WTC11 (cell line): Measurements from ENCODE around the gene SNX10. TPM values are rescaled to one million over a fixed set of nuclear protein-coding genes. Genes with fewer than 3 reads are reported as not detected.
A peak's percentile ranks its signal among the peaks of the same experiment; 100 is the strongest.

Source experiments
- ATF1 ChIP-seq: sonication (generic); formaldehyde crosslinking; IDR thresholded peaks from 2 replicates; pipeline ENCODE4 v1.8.1; 2023; ENCODE audit warnings: mild to moderate bottlenecking, moderate library complexity, missing genetic modification reagents
- ATF2 ChIP-seq: sonication (generic); formaldehyde crosslinking; IDR thresholded peaks from 2 replicates; pipeline ENCODE4 v1.8.1; 2022; ENCODE audit warnings: low read depth, missing genetic modification reagents, borderline replicate concordance
- ATF3 ChIP-seq: sonication (generic); formaldehyde crosslinking; conservative IDR thresholded peaks from 2 replicates; pipeline ENCODE4 v1.8.1; 2022; ENCODE audit warnings: mild to moderate bottlenecking, missing genetic modification reagents
- CREM ChIP-seq: sonication (generic); formaldehyde crosslinking; IDR thresholded peaks from 2 replicates; pipeline ENCODE4 v1.8.1; 2022; ENCODE audit warnings: mild to moderate bottlenecking, missing genetic modification reagents, moderate library complexity
- ELF4 ChIP-seq: sonication (generic); formaldehyde crosslinking; IDR thresholded peaks from 2 replicates; pipeline ENCODE4 v1.8.1; 2022; ENCODE audit warnings: low read depth, mild to moderate bottlenecking, moderate library complexity, missing genetic modification reagents
- ESRRA ChIP-seq: sonication (generic); formaldehyde crosslinking; IDR thresholded peaks from 2 replicates; pipeline ENCODE4 v1.8.1; 2022; ENCODE audit warnings: mild to moderate bottlenecking, missing genetic modification reagents, borderline replicate concordance
- FOXJ3 ChIP-seq: sonication (generic); formaldehyde crosslinking; IDR thresholded peaks from 2 replicates; pipeline ENCODE4 v1.9.0; 2021; ENCODE audit warnings: missing genetic modification reagents, mild to moderate bottlenecking, borderline replicate concordance
- FOXK1 ChIP-seq: sonication (generic); formaldehyde crosslinking; IDR thresholded peaks from 2 replicates; pipeline ENCODE4 v1.8.0; 2022; ENCODE audit warnings: mild to moderate bottlenecking, moderate library complexity, missing genetic modification reagents
- IRF2 ChIP-seq: sonication (generic); formaldehyde crosslinking; IDR thresholded peaks from 2 replicates; pipeline ENCODE4 v1.8.0; 2022; ENCODE audit warnings: low read depth, missing genetic modification reagents, borderline replicate concordance
- MYBL2 ChIP-seq: sonication (generic); formaldehyde crosslinking; IDR thresholded peaks from 2 replicates; pipeline ENCODE4 v1.8.1; 2023; ENCODE audit warnings: mild to moderate bottlenecking, moderate library complexity, missing genetic modification reagents
- NFATC4 ChIP-seq: fragments of 250-450 bp; sonication (Bioruptor Pico); IDR thresholded peaks from 2 replicates; pipeline ENCODE4 v1.9.0; 2021; ENCODE audit warnings: mild to moderate bottlenecking
- PRRX2 ChIP-seq: fragments of 250-450 bp; sonication (Bioruptor Pico); IDR thresholded peaks from 2 replicates; pipeline ENCODE4 v1.8.0; 2021; ENCODE audit warnings: mild to moderate bottlenecking
- SMAD3 ChIP-seq: sonication (generic); formaldehyde crosslinking; IDR thresholded peaks from 2 replicates; pipeline ENCODE4 v1.8.0; 2022; ENCODE audit warnings: missing genetic modification reagents, mild to moderate bottlenecking, borderline replicate concordance
- SP1 ChIP-seq: sonication (generic); formaldehyde crosslinking; conservative IDR thresholded peaks from 2 replicates; pipeline ENCODE4 v1.8.1; 2022; ENCODE audit warnings: missing genetic modification reagents
- TEAD1 ChIP-seq: sonication (generic); formaldehyde crosslinking; IDR thresholded peaks from 2 replicates; pipeline ENCODE4 v1.8.0; 2022; ENCODE audit warnings: mild to moderate bottlenecking, missing genetic modification reagents
- ZMAT4 ChIP-seq: fragments of 250-450 bp; sonication (Bioruptor Pico); IDR thresholded peaks from 2 replicates; pipeline ENCODE4 v1.9.0; 2021; ENCODE audit warnings: mild to moderate bottlenecking
- ZNF317 ChIP-seq: sonication (generic); formaldehyde crosslinking; IDR thresholded peaks from 2 replicates; pipeline ENCODE4 v1.8.1; 2023; ENCODE audit warnings: low read depth, mild to moderate bottlenecking, moderate library complexity, missing genetic modification reagents, borderline replicate concordance
- ZNF532 ChIP-seq: fragments of 250-450 bp; sonication (Bioruptor Pico); IDR thresholded peaks from 2 replicates; pipeline ENCODE4 v1.9.0; 2021; ENCODE audit warnings: mild to moderate bottlenecking, borderline replicate concordance
- total RNA-seq: library from RNA; stranded (reverse); gene quantifications from 3 replicates; pipeline ENCODE4 v1.2.3, GENCODE V29; 2021
- TF ChIP-seq, protein P1 (sequence below): sonication (generic); formaldehyde crosslinking; IDR thresholded peaks from 2 replicates; pipeline ENCODE4 v1.8.1; 2022; ENCODE audit warnings: mild to moderate bottlenecking, moderate library complexity, missing genetic modification reagents
- TF ChIP-seq, protein P2 (sequence below): sonication (generic); formaldehyde crosslinking; IDR thresholded peaks from 2 replicates; pipeline ENCODE4 v1.8.1; 2023; ENCODE audit warnings: mild to moderate bottlenecking, moderate library complexity, missing genetic modification reagents
- TF ChIP-seq, protein P3 (sequence below): fragments of 250-450 bp; sonication (Bioruptor Pico); IDR thresholded peaks from 2 replicates; pipeline ENCODE4 v1.9.0; 2021; ENCODE audit warnings: moderate library complexity, mild to moderate bottlenecking, inconsistent platforms, borderline replicate concordance
- TF ChIP-seq, protein P4 (sequence below): sonication (generic); formaldehyde crosslinking; IDR thresholded peaks from 2 replicates; pipeline ENCODE4 v1.8.0; 2022; ENCODE audit warnings: mild to moderate bottlenecking, missing genetic modification reagents
- TF ChIP-seq, protein P5 (sequence below): sonication (generic); formaldehyde crosslinking; IDR thresholded peaks from 2 replicates; pipeline ENCODE4 v1.8.0; 2023; ENCODE audit warnings: missing genetic modification reagents, mild to moderate bottlenecking, borderline replicate concordance

SNX10 gene
- total RNA-seq, 1 experiment from 2014 or later, result 10.8 TPM

DNA sequence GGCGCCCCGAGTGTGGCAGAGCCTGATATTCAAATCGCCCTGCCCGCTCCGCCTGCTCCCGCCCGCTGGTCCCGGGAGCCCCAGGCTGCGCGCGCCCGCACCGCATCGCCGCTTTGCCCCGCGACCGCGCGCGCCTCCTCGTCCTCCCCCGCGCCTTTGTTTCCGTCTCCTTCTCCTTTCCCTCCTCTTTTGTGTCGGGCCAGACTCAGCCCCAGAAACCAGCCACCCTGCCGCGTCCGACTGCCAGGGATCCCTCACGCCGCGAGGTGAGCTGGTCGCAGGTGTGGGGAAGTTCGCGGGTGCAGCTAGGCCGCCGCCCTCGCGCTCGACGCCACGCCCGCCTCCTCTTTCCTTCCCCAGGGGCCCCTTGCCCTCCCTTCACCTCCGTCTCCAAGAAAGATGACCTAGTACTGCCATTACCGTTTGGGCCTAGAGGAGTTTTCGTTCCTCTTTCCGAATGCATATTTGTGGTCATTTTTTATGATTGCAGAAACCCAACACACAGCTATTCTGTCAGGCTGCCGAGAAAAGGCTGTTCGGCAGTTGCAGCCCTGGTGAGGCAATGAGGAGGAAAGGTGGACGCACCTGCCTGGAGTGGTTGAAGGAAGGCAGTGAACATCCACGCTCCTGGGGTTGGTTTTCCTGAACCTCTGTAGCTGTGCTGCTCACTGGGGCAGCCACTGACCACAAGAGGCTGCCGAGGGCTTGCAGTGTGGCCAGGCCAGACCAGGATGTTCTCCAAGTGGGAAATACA, 107.3 kb downstream of the SNX10 start (continued):
- no peak for TF ChIP-seq ESRRA (CRISPR knock-in tag)
- TF ChIP-seq, protein P1, sequence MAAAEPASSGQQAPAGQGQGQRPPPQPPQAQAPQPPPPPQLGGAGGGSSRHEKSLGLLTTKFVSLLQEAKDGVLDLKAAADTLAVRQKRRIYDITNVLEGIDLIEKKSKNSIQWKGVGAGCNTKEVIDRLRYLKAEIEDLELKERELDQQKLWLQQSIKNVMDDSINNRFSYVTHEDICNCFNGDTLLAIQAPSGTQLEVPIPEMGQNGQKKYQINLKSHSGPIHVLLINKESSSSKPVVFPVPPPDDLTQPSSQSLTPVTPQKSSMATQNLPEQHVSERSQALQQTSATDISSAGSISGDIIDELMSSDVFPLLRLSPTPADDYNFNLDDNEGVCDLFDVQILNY (CRISPR knock-in tag), result no peak
- no peak for TF ChIP-seq ATF2 (CRISPR knock-in tag)
- TF ChIP-seq, protein P2, sequence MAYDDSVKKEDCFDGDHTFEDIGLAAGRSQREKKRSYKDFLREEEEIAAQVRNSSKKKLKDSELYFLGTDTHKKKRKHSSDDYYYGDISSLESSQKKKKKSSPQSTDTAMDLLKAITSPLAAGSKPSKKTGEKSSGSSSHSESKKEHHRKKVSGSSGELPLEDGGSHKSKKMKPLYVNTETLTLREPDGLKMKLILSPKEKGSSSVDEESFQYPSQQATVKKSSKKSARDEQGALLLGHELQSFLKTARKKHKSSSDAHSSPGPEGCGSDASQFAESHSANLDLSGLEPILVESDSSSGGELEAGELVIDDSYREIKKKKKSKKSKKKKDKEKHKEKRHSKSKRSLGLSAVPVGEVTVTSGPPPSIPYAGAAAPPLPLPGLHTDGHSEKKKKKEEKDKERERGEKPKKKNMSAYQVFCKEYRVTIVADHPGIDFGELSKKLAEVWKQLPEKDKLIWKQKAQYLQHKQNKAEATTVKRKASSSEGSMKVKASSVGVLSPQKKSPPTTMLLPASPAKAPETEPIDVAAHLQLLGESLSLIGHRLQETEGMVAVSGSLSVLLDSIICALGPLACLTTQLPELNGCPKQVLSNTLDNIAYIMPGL (CRISPR knock-in tag), result no peak; the same call in 1 of the 2 replicates
- TF ChIP-seq PRRX2 (CRISPR knock-in tag), result no peak
- TF ChIP-seq NFATC4, result no peak
- TF ChIP-seq, protein P3, sequence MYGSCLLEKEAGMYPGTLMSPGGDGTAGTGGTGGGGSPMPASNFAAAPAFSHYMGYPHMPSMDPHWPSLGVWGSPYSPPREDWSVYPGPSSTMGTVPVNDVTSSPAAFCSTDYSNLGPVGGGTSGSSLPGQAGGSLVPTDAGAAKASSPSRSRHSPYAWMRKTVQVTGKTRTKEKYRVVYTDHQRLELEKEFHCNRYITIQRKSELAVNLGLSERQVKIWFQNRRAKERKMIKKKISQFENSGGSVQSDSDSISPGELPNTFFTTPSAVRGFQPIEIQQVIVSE (CRISPR knock-in tag), result no peak
- 0 out of 2 replicates have a peak, but pooled peaks have one; percentile 37 for TF ChIP-seq FOXK1
- TF ChIP-seq ZNF532, result no peak
- TF ChIP-seq SMAD3 (CRISPR knock-in tag), result no peak
- no peak for TF ChIP-seq MYBL2
- TF ChIP-seq, protein P4, sequence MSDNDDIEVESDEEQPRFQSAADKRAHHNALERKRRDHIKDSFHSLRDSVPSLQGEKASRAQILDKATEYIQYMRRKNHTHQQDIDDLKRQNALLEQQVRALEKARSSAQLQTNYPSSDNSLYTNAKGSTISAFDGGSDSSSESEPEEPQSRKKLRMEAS (CRISPR knock-in tag), result peak; percentile 80
- TF ChIP-seq ATF1, result no peak
- TF ChIP-seq IRF2, result no peak
- TF ChIP-seq SP1 (CRISPR knock-in tag), result peak; percentile 35
- no peak for TF ChIP-seq ATF3 (CRISPR knock-in tag)
- no peak for TF ChIP-seq CREM (CRISPR knock-in tag)
- TF ChIP-seq TEAD1 (CRISPR knock-in tag), result 0 out of 2 replicates have a peak, but pooled peaks have one; percentile 21
- TF ChIP-seq, protein P5, sequence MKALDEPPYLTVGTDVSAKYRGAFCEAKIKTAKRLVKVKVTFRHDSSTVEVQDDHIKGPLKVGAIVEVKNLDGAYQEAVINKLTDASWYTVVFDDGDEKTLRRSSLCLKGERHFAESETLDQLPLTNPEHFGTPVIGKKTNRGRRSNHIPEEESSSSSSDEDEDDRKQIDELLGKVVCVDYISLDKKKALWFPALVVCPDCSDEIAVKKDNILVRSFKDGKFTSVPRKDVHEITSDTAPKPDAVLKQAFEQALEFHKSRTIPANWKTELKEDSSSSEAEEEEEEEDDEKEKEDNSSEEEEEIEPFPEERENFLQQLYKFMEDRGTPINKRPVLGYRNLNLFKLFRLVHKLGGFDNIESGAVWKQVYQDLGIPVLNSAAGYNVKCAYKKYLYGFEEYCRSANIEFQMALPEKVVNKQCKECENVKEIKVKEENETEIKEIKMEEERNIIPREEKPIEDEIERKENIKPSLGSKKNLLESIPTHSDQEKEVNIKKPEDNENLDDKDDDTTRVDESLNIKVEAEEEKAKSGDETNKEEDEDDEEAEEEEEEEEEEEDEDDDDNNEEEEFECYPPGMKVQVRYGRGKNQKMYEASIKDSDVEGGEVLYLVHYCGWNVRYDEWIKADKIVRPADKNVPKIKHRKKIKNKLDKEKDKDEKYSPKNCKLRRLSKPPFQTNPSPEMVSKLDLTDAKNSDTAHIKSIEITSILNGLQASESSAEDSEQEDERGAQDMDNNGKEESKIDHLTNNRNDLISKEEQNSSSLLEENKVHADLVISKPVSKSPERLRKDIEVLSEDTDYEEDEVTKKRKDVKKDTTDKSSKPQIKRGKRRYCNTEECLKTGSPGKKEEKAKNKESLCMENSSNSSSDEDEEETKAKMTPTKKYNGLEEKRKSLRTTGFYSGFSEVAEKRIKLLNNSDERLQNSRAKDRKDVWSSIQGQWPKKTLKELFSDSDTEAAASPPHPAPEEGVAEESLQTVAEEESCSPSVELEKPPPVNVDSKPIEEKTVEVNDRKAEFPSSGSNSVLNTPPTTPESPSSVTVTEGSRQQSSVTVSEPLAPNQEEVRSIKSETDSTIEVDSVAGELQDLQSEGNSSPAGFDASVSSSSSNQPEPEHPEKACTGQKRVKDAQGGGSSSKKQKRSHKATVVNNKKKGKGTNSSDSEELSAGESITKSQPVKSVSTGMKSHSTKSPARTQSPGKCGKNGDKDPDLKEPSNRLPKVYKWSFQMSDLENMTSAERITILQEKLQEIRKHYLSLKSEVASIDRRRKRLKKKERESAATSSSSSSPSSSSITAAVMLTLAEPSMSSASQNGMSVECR (CRISPR knock-in tag), result no peak
- no peak for TF ChIP-seq ZNF317 (CRISPR knock-in tag)
- no peak for TF ChIP-seq ZMAT4 (CRISPR knock-in tag)
- no peak for TF ChIP-seq FOXJ3 (CRISPR knock-in tag)
- TF ChIP-seq ELF4, result no peak
